Kidney (tissue), 14 donors: ENCODE results near the gene ACER3. TPM values are rescaled to one million over a fixed set of nuclear protein-coding genes. Genes with fewer than 3 reads are reported as not detected.

Experiments used
- DNase-seq, 5 donors: peaks; one replicate each; pipeline ENCODE4 v3.0.0-alpha.2; 2013 to 2020
- FAIRE-seq: peaks from 2 replicates; lab custom pipeline; 2012; peaks lifted over from hg19 to GRCh38; lab: Jason Lieb, UNC
- H3K27ac ChIP-seq, 2 donors: one replicate each; pipeline ENCODE4 v1.7.0; 2013; ENCODE audit warnings: low read depth in 2 of 2, low read length in 2 of 2, inconsistent platforms in 1 of 2
- H3K27me3 ChIP-seq: one replicate; pipeline ENCODE4 v1.7.1; 2013; ENCODE audit warnings: low read length, inconsistent platforms; ENCODE audit not compliant: control insufficient read depth, insufficient read depth
- H3K36me3 ChIP-seq, 3 donors: one replicate each; pipeline versions ENCODE4 v1.7.0 to v1.7.1; 2013; ENCODE audit warnings: low read length in 3 of 3, control low read depth in 1 of 3, inconsistent platforms in 1 of 3; ENCODE audit not compliant: insufficient read depth in 3 of 3, control insufficient read depth in 2 of 3
- H3K4me1 ChIP-seq, 3 donors: one replicate each; pipeline versions ENCODE4 v1.7.0 to v1.7.1; 2013; ENCODE audit warnings: low read length in 3 of 3, inconsistent platforms in 1 of 3, low read depth in 1 of 3; ENCODE audit not compliant: control insufficient read depth in 2 of 3, insufficient read depth in 2 of 3
- H3K4me3 ChIP-seq, 3 donors: one replicate each; pipeline versions ENCODE4 v1.7.0 to v1.8.1; 2013; ENCODE audit warnings: low read length in 3 of 3, control low read depth in 1 of 3, inconsistent platforms in 1 of 3
- H3K9ac ChIP-seq, 3 donors: one replicate each; pipeline versions ENCODE4 v1.7.0 to v1.7.1; 2013; ENCODE audit warnings: low read length in 3 of 3, control low read depth in 1 of 3, inconsistent platforms in 1 of 3
- H3K9me3 ChIP-seq, 3 donors: one replicate each; pipeline versions ENCODE4 v1.7.0 to v1.7.1; 2013; ENCODE audit warnings: low read length in 3 of 3, control low read depth in 1 of 3, inconsistent platforms in 1 of 3; ENCODE audit not compliant: control insufficient read depth in 2 of 3, insufficient read depth in 1 of 3
- CTCF ChIP-seq: IDR thresholded peaks from 3 replicates; pipeline ENCODE4 v1.5.1; 2012; ENCODE audit warnings: mild to moderate bottlenecking, moderate library complexity, borderline replicate concordance; ENCODE audit not compliant: insufficient read depth; ENCODE audit errors: extremely low read depth
- intact Hi-C: fragments of 100-400 bp; cut with DNase I; formaldehyde crosslinking; loops from one replicate; pipeline ENCODE4 v1.11.1; 2022
- polyA plus RNA-seq: library from polyadenylated mRNA; stranded (reverse); fragments of 350-450 nt; fragmentation: Illumina TruSeq; extraction: RNeasy Lipid Tissue Mini Kit (QIAGEN cat#74804); gene quantifications from one replicate; pipeline ENCODE4 v1.2.3, GENCODE V29; 2014; ENCODE audit warnings: low read depth, low replicate concordance; ENCODE audit not compliant: insufficient read depth
- total RNA-seq: library from RNA; stranded (reverse); fragmentation: NEBNext Ultra II Directional; extraction: Animal tissue kit (Norgen Biotek cat#: 25700); gene quantifications from one replicate; pipeline ENCODE4 v1.2.1, GENCODE V29; 2021
- donor health status: control.
- donor health status: control.
- donor health status: control.
- donor health status: control.
- donor health status: control.
- donor health status: DM: yes; HTN: yes; CAD: no.
- donor health status: Normal renal cell carcinoma (clear cell type).

The ACER3 gene
- total and polyA plus RNA-seq, 2 donors from 2014 or later, result 5.9 to 35.3 TPM

- Histone ChIP-seq H3K4me3 (no peak overlapping the region), H3K36me3 (no peaks in the 10 kb centered on the region), H3K4me1 (no peaks in the 10 kb centered on the region), H3K27me3 (no peaks in the 10 kb centered on the region), H3K9me3 (no peaks in the 10 kb centered on the region), H3K9ac (no peak overlapping the region), H3K27ac (no peak overlapping the region)
- intact Hi-C loops, result no loop called here
- FAIRE-seq (no peak), DNase-seq (peak in 4 of 5 donors; percentile 28 to 69 (median 43))
- no peak for TF ChIP-seq CTCF
These were observed 24.8 kb downstream of the ACER3 start for GRCh38 chr11:76885390-76886097.

GRCh38 chr11:76888989-76889388 is 28.3 kb downstream of the ACER3 start:
- FAIRE-seq (no peak), DNase-seq (no peak)
- H3K27ac ChIP-seq, result no peak overlapping the region
- H3K36me3 ChIP-seq, result no peaks in the 10 kb centered on the region
- H3K27me3 ChIP-seq, result no peaks in the 10 kb centered on the region
- no peak overlapping the region for H3K4me3 ChIP-seq
- intact Hi-C loops, result no loop called here
- TF ChIP-seq CTCF, result no peak
- H3K9me3 ChIP-seq, result no peaks in the 10 kb centered on the region
- H3K4me1 ChIP-seq, result no peaks in the 10 kb centered on the region
- no peak overlapping the region for H3K9ac ChIP-seq

GRCh38 chr11:76889411-76889975 is 28.8 kb downstream of the ACER3 start:
- no peak for TF ChIP-seq CTCF
- Histone ChIP-seq H3K4me1 (no peaks in the 10 kb centered on the region), H3K27ac (no peak overlapping the region), H3K4me3 (no peak overlapping the region), H3K9me3 (no peaks in the 10 kb centered on the region), H3K9ac (no peak overlapping the region), H3K27me3 (no peaks in the 10 kb centered on the region), H3K36me3 (no peaks in the 10 kb centered on the region)
- DNase-seq, result no peak
- FAIRE-seq, result no peak
- intact Hi-C loops, result no loop called here

GRCh38 chr11:76890329-76890728 is 29.6 kb downstream of the ACER3 start:
- intact Hi-C loops, result no loop called here
- H3K27ac ChIP-seq, result no peak overlapping the region
- no peaks in the 10 kb centered on the region for H3K36me3 ChIP-seq
- no peaks in the 10 kb centered on the region for H3K4me1 ChIP-seq
- FAIRE-seq, result no peak
- no peak for TF ChIP-seq CTCF
- no peak overlapping the region for H3K9ac ChIP-seq
- H3K9me3 ChIP-seq, result no peaks in the 10 kb centered on the region
- no peaks in the 10 kb centered on the region for H3K27me3 ChIP-seq
- no peak for DNase-seq
- H3K4me3 ChIP-seq, result no peak overlapping the region
